CD14-positive monocyte (primary cell): ENCODE results near the gene CEP89. TPM values are rescaled to one million over a fixed set of nuclear protein-coding genes. Genes with fewer than 3 reads are reported as not detected.
"Not testable (repeated sequence)": the region's sequence is repeated elsewhere in the genome, so short reads cannot be mapped to it uniquely, and the experiment has no call there.

Experiments used
- DNase-seq, 3 donors: peaks; one replicate each; pipeline ENCODE4 v3.0.0-alpha.2; 2011 to 2022
- H2AFZ ChIP-seq: 2 replicates; pipeline ENCODE4 v1.6.0; 2012; ENCODE audit warnings: mild to moderate bottlenecking, low read depth, low read length, inconsistent platforms; ENCODE audit not compliant: insufficient read depth, poor library complexity, severe bottlenecking
- H3K27ac ChIP-seq, 2 donors: 1 replicate in 1 of 2; 2 replicates in 1 of 2; pipeline ENCODE4 v1.5.1; 2012 to 2013; ENCODE audit warnings: low read length in 2 of 2, control low read depth in 1 of 2, inconsistent platforms in 1 of 2, low read depth in 1 of 2, mild to moderate bottlenecking in 1 of 2
- H3K27me3 ChIP-seq, 2 donors: one replicate each; pipeline versions ENCODE4 v1.6.0 to v1.6.1; 2011 to 2013; ENCODE audit warnings: low read length in 2 of 2; ENCODE audit not compliant: control insufficient read depth in 2 of 2, insufficient read depth in 2 of 2
- H3K36me3 ChIP-seq, 2 donors: replicated peaks in 1 of 2; 1 replicate in 1 of 2; 2 replicates in 1 of 2; pipeline versions ENCODE4 v1.5.1 to v1.6.1; 2012 to 2013; ENCODE audit warnings: low read length in 2 of 2, control low read depth in 1 of 2, inconsistent platforms in 1 of 2, mild to moderate bottlenecking in 1 of 2; ENCODE audit not compliant: insufficient read depth in 2 of 2, control insufficient read depth in 1 of 2
- H3K4me1 ChIP-seq, 2 donors: 1 replicate in 1 of 2; 2 replicates in 1 of 2; pipeline versions ENCODE4 v1.5.1 to v1.6.1; 2012 to 2013; ENCODE audit warnings: low read length in 2 of 2, control low read depth in 1 of 2, inconsistent platforms in 1 of 2, mild to moderate bottlenecking in 1 of 2, moderate library complexity in 1 of 2; ENCODE audit not compliant: insufficient read depth in 2 of 2, control insufficient read depth in 1 of 2
- H3K4me2 ChIP-seq: replicated peaks from 2 replicates; pipeline ENCODE3; 2012; ENCODE audit warnings: low read length, moderate library complexity, mild to moderate bottlenecking; ENCODE audit not compliant: poor library complexity, severe bottlenecking; ENCODE audit errors: extremely low read depth
- H3K4me3 ChIP-seq, 3 experiments: fragments of 200-600 bp in 1 of 3; sonication (generic) in 1 of 3; replicated peaks in 1 of 3; 1 replicate in 2 of 3; 2 replicates in 1 of 3; pipeline ENCODE4 v1.5.1; 2011 to 2013; ENCODE audit warnings: low read length in 3 of 3, mild to moderate bottlenecking in 3 of 3, control low read depth in 2 of 3, low read depth in 2 of 3, inconsistent platforms in 1 of 3, moderate library complexity in 1 of 3
- H3K79me2 ChIP-seq: 2 replicates; pipeline ENCODE4 v1.6.0; 2012; ENCODE audit warnings: mild to moderate bottlenecking, control low read depth, inconsistent platforms, low read length, moderate library complexity; ENCODE audit not compliant: insufficient read depth
- H3K9ac ChIP-seq: 2 replicates; pipeline ENCODE4 v1.6.0; 2017; ENCODE audit warnings: low read length, mild to moderate bottlenecking; ENCODE audit not compliant: insufficient read depth, poor library complexity, severe bottlenecking
- H3K9me3 ChIP-seq, 2 donors: replicated peaks in 1 of 2; 1 replicate in 1 of 2; 2 replicates in 1 of 2; pipeline versions ENCODE4 v1.5.1 to v1.6.1; 2012 to 2013; ENCODE audit warnings: low read length in 2 of 2, control low read depth in 1 of 2; ENCODE audit not compliant: control insufficient read depth in 1 of 2, insufficient read depth in 1 of 2
- H4K20me1 ChIP-seq: 2 replicates; pipeline ENCODE4 v1.6.0; 2012; ENCODE audit warnings: mild to moderate bottlenecking, low read length, control low read depth, moderate library complexity; ENCODE audit not compliant: insufficient read depth
- H3K27ac Mint-ChIP-seq, 7 donors: one replicate each; pipeline ENCODE4 v1.8.0; 2020; ENCODE audit warnings: mild to moderate bottlenecking in 7 of 7, mixed read lengths in 7 of 7, moderate library complexity in 6 of 7, inconsistent platforms in 2 of 7
- H3K27me3 Mint-ChIP-seq, 3 donors: one replicate each; pipeline ENCODE4 v1.8.0; 2021 to 2022; ENCODE audit warnings: low read depth in 3 of 3, mild to moderate bottlenecking in 3 of 3, mixed read lengths in 3 of 3, moderate library complexity in 3 of 3, inconsistent platforms in 1 of 3
- H3K36me3 Mint-ChIP-seq, 2 donors: one replicate each; pipeline ENCODE4 v1.8.0; 2020; ENCODE audit warnings: mixed read lengths in 2 of 2, inconsistent platforms in 1 of 2, mild to moderate bottlenecking in 1 of 2
- H3K4me1 Mint-ChIP-seq: one replicate; pipeline ENCODE4 v1.8.0; 2020; ENCODE audit warnings: mild to moderate bottlenecking, mixed read lengths
- H3K4me3 Mint-ChIP-seq, 2 donors: one replicate each; pipeline ENCODE4 v1.8.0; 2020; ENCODE audit warnings: mild to moderate bottlenecking in 2 of 2, mixed read lengths in 2 of 2, moderate library complexity in 1 of 2
- H3K9me3 Mint-ChIP-seq, 7 donors: one replicate each; pipeline ENCODE4 v1.8.0; 2020 to 2022; ENCODE audit warnings: mixed read lengths in 7 of 7, mild to moderate bottlenecking in 6 of 7, moderate library complexity in 6 of 7, inconsistent platforms in 2 of 7
- CTCF ChIP-seq: fragments of 200-600 bp; IDR thresholded peaks from one replicate; pipeline ENCODE4 v1.8.0; 2022; ENCODE audit warnings: antibody characterized with exemption, mild to moderate bottlenecking
- WGBS: methylation state at CpG from one replicate; pipeline ENCODE4 v1.1.5; 2013; ENCODE audit warnings: missing lambda C conversion rate; ENCODE audit not compliant: insufficient coverage; 5-methylcytosine and 5-hydroxymethylcytosine counted together
- intact Hi-C, 2 donors: fragments of 100-400 bp; cut with micrococcal nuclease; formaldehyde crosslinking; loops; one replicate each; pipeline versions ENCODE4 v1.15.0 to v1.15.1; 2023
- polyA plus RNA-seq, 3 donors: library from polyadenylated mRNA; depleted of rRNA in 1 of 3; unstranded in 2 of 3; stranded (reverse) in 1 of 3; fragments of 300-500 nt in 2 of 3; fragments of >200 nt in 1 of 3; fragmentation: Illumina TruSeq in 2 of 3; gene quantifications; 1 replicate in 2 of 3; 2 replicates in 1 of 3; pipeline ENCODE4 v1.2.3, GENCODE V29; 2012 to 2021

CEP89 gene
- polyA plus RNA-seq, 3 donors: 4.6 to 6.5 (median 4.7) TPM

DNA sequence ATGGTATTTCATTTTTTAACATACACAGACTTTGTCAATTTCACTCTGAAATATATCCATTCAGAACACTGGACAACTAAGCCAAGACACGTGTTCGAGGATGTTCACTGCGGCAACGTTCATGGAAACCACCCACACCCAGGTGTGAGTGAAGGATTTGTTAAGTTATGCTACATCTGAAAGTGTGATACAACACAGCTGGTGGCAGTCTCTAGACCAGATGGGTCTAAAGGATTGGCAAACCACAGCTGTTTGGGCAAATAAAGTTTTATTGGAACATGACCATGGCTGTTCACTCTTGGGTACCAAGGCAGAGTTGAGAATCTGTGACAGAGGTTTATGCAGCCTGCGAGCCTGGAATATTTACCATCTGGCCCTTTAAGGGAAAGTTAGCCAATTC, 114.2 kb downstream of the CEP89 start:
- H3K36me3 ChIP-seq: no peaks in the 10 kb centered on the region
- H3K4me1 Mint-ChIP-seq: no peaks in the 10 kb centered on the region
- no peak overlapping the region for H3K9ac ChIP-seq
- no peak overlapping the region for H2AFZ ChIP-seq
- peaks cover 0 to 2% (median 0%) of the 10 kb centered on the region in 7 donors for H3K9me3 Mint-ChIP-seq
- intact Hi-C loops: no loop called here
- no peak overlapping the region for H3K4me3 Mint-ChIP-seq
- no peaks in the 10 kb centered on the region for H3K4me1 ChIP-seq
- H3K27me3 ChIP-seq: no peaks in the 10 kb centered on the region
- no peaks in the 10 kb centered on the region for H3K79me2 ChIP-seq
- H3K4me2 ChIP-seq: no peak overlapping the region
- H3K4me3 ChIP-seq: no peak overlapping the region
- H3K9me3 ChIP-seq: no peaks in the 10 kb centered on the region
- H3K36me3 Mint-ChIP-seq: no peaks in the 10 kb centered on the region
- DNase-seq: no peak
- H3K27me3 Mint-ChIP-seq: peaks cover 0 to 1% (median under 1%) of the 10 kb centered on the region in 3 donors
- no peak overlapping the region for H3K27ac ChIP-seq
- no peaks in the 10 kb centered on the region for H4K20me1 ChIP-seq
- WGBS: no CpG with 5 or more reads among the region's 5 CpGs
- no peak overlapping the region for H3K27ac Mint-ChIP-seq
- TF ChIP-seq CTCF: no peak

DNA sequence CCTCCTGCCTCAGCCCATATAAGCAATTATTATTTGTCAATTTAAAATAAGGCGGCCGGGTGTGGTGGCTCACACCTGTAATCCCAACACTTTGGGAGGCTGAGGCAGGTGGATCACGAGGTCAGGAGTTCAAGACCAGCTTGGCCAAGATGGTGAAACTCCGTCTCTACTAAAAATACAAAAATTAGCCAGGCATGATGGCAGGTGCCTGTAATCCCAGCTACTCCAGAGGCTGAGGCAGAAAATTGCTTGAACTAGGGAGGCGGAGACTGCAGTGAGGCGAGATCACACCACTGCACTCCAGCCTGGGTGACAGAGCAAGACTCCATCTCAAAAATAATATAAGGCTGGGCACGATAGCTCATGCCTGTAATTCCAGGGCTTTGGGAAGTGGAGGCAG, 114.9 kb downstream of the CEP89 start:
- H3K4me3 ChIP-seq, DNase-seq, H3K27ac ChIP-seq, H3K4me2 ChIP-seq, H3K27ac Mint-ChIP-seq, H3K9me3 Mint-ChIP-seq, H3K27me3 ChIP-seq, H3K36me3 Mint-ChIP-seq, H3K79me2 ChIP-seq, intact Hi-C loops, H2AFZ ChIP-seq, H3K4me1 ChIP-seq, H3K4me3 Mint-ChIP-seq, H4K20me1 ChIP-seq, H3K9ac ChIP-seq, H3K9me3 ChIP-seq, H3K27me3 Mint-ChIP-seq, H3K4me1 Mint-ChIP-seq, H3K36me3 ChIP-seq: not testable (repeated sequence)
- WGBS: 95% methylated on average over 4 of the region's 7 CpGs
